ENCODE results near the gene DBNDD2.

The DBNDD2 gene

GRCh38 chr20:45387274-45387673 lies 20.8 kb upstream of the DBNDD2 start:
- no peak for DNase-seq (ENCODE audit: low read depth)

GRCh38 chr20:45390931-45391330 lies 17.2 kb upstream of the DBNDD2 start:
- no peak for DNase-seq (ENCODE audit: low read depth)

- DNase-seq (ENCODE audit: low read depth) = no peak
These were observed 16.5 kb upstream of the DBNDD2 start for GRCh38 chr20:45391559-45391958.

- no peak for DNase-seq (ENCODE audit: low read depth)
These were observed 15.4 kb upstream of the DBNDD2 start for GRCh38 chr20:45392733-45393132.

- DNase-seq (ENCODE audit: low read depth) = no peak
These were observed 13.6 kb upstream of the DBNDD2 start for GRCh38 chr20:45394221-45395113.

- DNase-seq (ENCODE audit: low read depth) = no peak
These were observed 13.0 kb upstream of the DBNDD2 start for GRCh38 chr20:45395114-45395415.

- no peak for DNase-seq (ENCODE audit: low read depth)
These were observed 9.1 kb upstream of the DBNDD2 start for GRCh38 chr20:45399018-45399417.

GRCh38 chr20:45400346-45401031 lies 7.6 kb upstream of the DBNDD2 start:
- DNase-seq (ENCODE audit: low read depth) = no peak

GRCh38 chr20:45402946-45403345 lies 5.1 kb upstream of the DBNDD2 start:
- DNase-seq (ENCODE audit: low read depth) = no peak

- no peak for DNase-seq (ENCODE audit: low read depth)
These were observed 3.7 kb upstream of the DBNDD2 start for GRCh38 chr20:45404438-45404837.

- no peak for DNase-seq (ENCODE audit: low read depth)
These were observed 2.4 kb upstream of the DBNDD2 start for GRCh38 chr20:45405571-45406259.

GRCh38 chr20:45406260-45407066 lies 1.6 kb upstream of the DBNDD2 start:
- DNase-seq (ENCODE audit: low read depth) = no peak

GRCh38 chr20:45407067-45407745 lies 883 bp upstream of the DBNDD2 start:
- DNase-seq (ENCODE audit: low read depth) = no peak

GRCh38 chr20:45408646-45409213 lies 641 bp downstream of the DBNDD2 start:
- no peak for DNase-seq (ENCODE audit: low read depth)

- no peak for DNase-seq (ENCODE audit: low read depth)
These were observed 1.6 kb downstream of the DBNDD2 start for GRCh38 chr20:45409521-45410272.

GRCh38 chr20:45410887-45411286 lies 2.8 kb downstream of the DBNDD2 start:
- DNase-seq (ENCODE audit: low read depth) = no peak

GRCh38 chr20:45412653-45413052 lies 4.6 kb downstream of the DBNDD2 start:
- no peak for DNase-seq (ENCODE audit: low read depth)

GRCh38 chr20:45413479-45413878 lies 5.4 kb downstream of the DBNDD2 start:
- DNase-seq (ENCODE audit: low read depth) = no peak

- peak; percentile 85 for DNase-seq (ENCODE audit: low read depth)
These were observed 7.9 kb downstream of the DBNDD2 start, which contains the start of gene PIGT for GRCh38 chr20:45415822-45416637. TSS of gene PIGT (plus strand) at chr20:45416141. CDS start at chr20:45416157, 16 bp downstream.

Measured in activated T-cell treated with anti-CD3 and anti-CD28 coated beads for 24 hours (primary cell).